Nephron progenitor cell (in vitro differentiated cells): Measurements from ENCODE around the gene PLCB4.

Experiments
- DNase-seq: peaks from one replicate; pipeline ENCODE4 v3.0.0; 2021
- H3K27ac Mint-ChIP-seq: 2 replicates; pipeline ENCODE4 v1.8.0; 2021; ENCODE audit warnings: mild to moderate bottlenecking, moderate library complexity, mixed read lengths
- H3K27me3 Mint-ChIP-seq: 2 replicates; pipeline ENCODE4 v1.8.0; 2021; ENCODE audit warnings: mild to moderate bottlenecking, low read depth, mixed read lengths; ENCODE audit not compliant: poor library complexity
- H3K36me3 Mint-ChIP-seq: 2 replicates; pipeline ENCODE4 v1.8.0; 2021; ENCODE audit warnings: low read depth, mixed read lengths
- H3K4me1 Mint-ChIP-seq: 2 replicates; pipeline ENCODE4 v1.8.0; 2021; ENCODE audit warnings: mixed read lengths
- H3K4me3 Mint-ChIP-seq: 2 replicates; pipeline ENCODE4 v1.8.0; 2021; ENCODE audit warnings: mild to moderate bottlenecking, moderate library complexity, mixed read lengths
- H3K9me3 Mint-ChIP-seq: 2 replicates; pipeline ENCODE4 v1.8.0; 2021; ENCODE audit warnings: mild to moderate bottlenecking, moderate library complexity, mixed read lengths
- CTCF ChIP-seq: fragments of 200-600 bp; sonication (generic); IDR thresholded peaks from 2 replicates; pipeline ENCODE4 v1.5.0; 2021; ENCODE audit warnings: antibody characterized with exemption

PLCB4 gene

GRCh38 chr20:9358001-9358400 lies 289.1 kb downstream of the PLCB4 start:
- Mint-ChIP-seq H3K4me1 (peaks cover 61% of the 10 kb centered on the region), H3K4me3 (no peak overlapping the region), H3K36me3 (peaks cover 33% of the 10 kb centered on the region), H3K9me3 (no peaks in the 10 kb centered on the region), H3K27ac (peak overlapping the region; percentile 99), H3K27me3 (no peaks in the 10 kb centered on the region)
- no peak for TF ChIP-seq CTCF
- DNase-seq: no peak

GRCh38 chr20:9359561-9360308 lies 290.8 kb downstream of the PLCB4 start:
- Mint-ChIP-seq H3K36me3 (peaks cover 50% of the 10 kb centered on the region), H3K4me1 (peaks cover 60% of the 10 kb centered on the region), H3K4me3 (no peak overlapping the region), H3K27ac (peak overlapping the region; percentile 99), H3K9me3 (no peaks in the 10 kb centered on the region), H3K27me3 (no peaks in the 10 kb centered on the region)
- DNase-seq: peak; percentile 36
- peak; percentile 38 for TF ChIP-seq CTCF

- Mint-ChIP-seq H3K4me1 (peaks cover 60% of the 10 kb centered on the region), H3K9me3 (no peaks in the 10 kb centered on the region), H3K4me3 (no peak overlapping the region), H3K36me3 (peaks cover 48% of the 10 kb centered on the region), H3K27ac (peak overlapping the region; percentile 99), H3K27me3 (no peaks in the 10 kb centered on the region)
- DNase-seq: no peak
- TF ChIP-seq CTCF: no peak
Observed at GRCh38 chr20:9360431-9360830, 291.5 kb downstream of the PLCB4 start.

GRCh38 chr20:9363673-9364072 lies 294.8 kb downstream of the PLCB4 start:
- H3K9me3 Mint-ChIP-seq: no peaks in the 10 kb centered on the region
- no peaks in the 10 kb centered on the region for H3K27me3 Mint-ChIP-seq
- peaks cover 50% of the 10 kb centered on the region for H3K36me3 Mint-ChIP-seq
- no peak overlapping the region for H3K4me3 Mint-ChIP-seq
- H3K27ac Mint-ChIP-seq: no peak overlapping the region
- no peak for TF ChIP-seq CTCF
- H3K4me1 Mint-ChIP-seq: peaks cover 53% of the 10 kb centered on the region
- DNase-seq: no peak

GRCh38 chr20:9367328-9367727 lies 298.4 kb downstream of the PLCB4 start:
- H3K27me3 Mint-ChIP-seq: no peaks in the 10 kb centered on the region
- H3K9me3 Mint-ChIP-seq: no peaks in the 10 kb centered on the region
- no peak overlapping the region for H3K4me3 Mint-ChIP-seq
- no peak for TF ChIP-seq CTCF
- H3K27ac Mint-ChIP-seq: no peak overlapping the region
- peaks cover 69% of the 10 kb centered on the region for H3K36me3 Mint-ChIP-seq
- DNase-seq: no peak
- peaks cover 20% of the 10 kb centered on the region for H3K4me1 Mint-ChIP-seq

- no peaks in the 10 kb centered on the region for H3K9me3 Mint-ChIP-seq
- peaks cover 68% of the 10 kb centered on the region for H3K36me3 Mint-ChIP-seq
- H3K27me3 Mint-ChIP-seq: no peaks in the 10 kb centered on the region
- H3K4me3 Mint-ChIP-seq: no peak overlapping the region
- no peak for DNase-seq
- peaks cover 16% of the 10 kb centered on the region for H3K4me1 Mint-ChIP-seq
- H3K27ac Mint-ChIP-seq: no peak overlapping the region
- no peak for TF ChIP-seq CTCF
Observed at GRCh38 chr20:9367746-9368145, 298.9 kb downstream of the PLCB4 start.
